ENCODE measurements around the gene CWC25. TPM values are rescaled to one million over a fixed set of nuclear protein-coding genes. Genes with fewer than 3 reads are reported as not detected.
A peak's percentile ranks its signal among the peaks of the same experiment; 100 is the strongest.

CWC25 gene
- polyA plus RNA-seq, 1 of the 3 experiments (the other 2 are of a cell fraction): 15.6 TPM

DNA sequence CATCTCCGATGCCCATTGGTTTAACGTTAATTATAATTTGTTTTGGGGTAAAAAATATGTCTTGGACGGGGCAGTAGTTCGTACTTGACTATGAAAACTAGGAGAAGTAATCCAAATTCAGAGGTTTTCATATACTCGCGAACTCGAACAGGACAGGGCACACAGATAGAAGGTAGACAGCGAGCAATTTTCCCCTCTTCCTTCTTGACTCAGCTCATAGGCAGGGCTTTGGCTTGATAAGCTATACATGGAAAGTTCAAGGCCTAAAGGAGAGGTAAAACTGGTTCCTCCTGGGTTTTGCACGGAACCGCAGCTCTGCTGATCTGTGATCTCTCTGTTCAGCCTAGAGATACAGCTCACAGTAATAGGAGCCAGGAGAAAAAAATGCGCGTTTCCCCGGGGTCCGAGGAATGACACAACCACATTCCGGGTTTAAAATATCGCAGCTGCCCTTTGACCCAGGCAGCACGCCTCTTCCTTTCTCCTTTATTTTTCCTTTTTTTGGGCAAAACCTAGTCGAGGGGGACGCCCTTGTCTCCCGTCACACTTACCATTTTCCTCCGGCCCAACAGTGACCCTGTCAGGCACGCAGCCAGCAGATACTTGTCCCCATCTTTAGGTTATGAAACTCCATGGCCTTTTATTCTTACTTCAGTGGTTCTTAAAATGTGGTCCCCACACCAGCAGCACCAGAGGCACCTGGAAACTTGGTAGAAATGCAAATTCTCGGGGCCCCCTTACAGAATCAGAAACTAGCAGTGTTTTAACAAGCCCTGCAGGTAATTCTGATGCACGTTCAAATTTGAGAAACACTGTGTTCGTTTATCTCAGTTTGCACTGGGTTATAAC, 43.1 kb upstream of the CWC25 start:
- peak overlapping the region; percentile 64; the same call in 1 of the 2 replicates for H2AFZ ChIP-seq (ENCODE audit: low read depth)
- TF ChIP-seq YY1 (IDR thresholded peaks at IDR 0.05; ENCODE audit: low read depth) (no peak), NRF1 (IDR thresholded peaks at IDR 0.05; ENCODE audit: low read depth, low read length) (no peak), CHD2 (IDR thresholded peaks at IDR 0.05; ENCODE audit: low read length, partially characterized antibody) (no peak), SMC3 (IDR thresholded peaks at IDR 0.05; ENCODE audit: low read depth, low read length) (no peak), FOXJ3 (CRISPR knock-in tag; IDR thresholded peaks at IDR 0.05) (no peak), NFIC (IDR thresholded peaks at IDR 0.05; ENCODE audit: borderline replicate concordance) (no peak), EZH2phosphoT487 (IDR thresholded peaks at IDR 0.05; ENCODE audit: borderline replicate concordance, low read depth) (no peak)
- TF ChIP-seq, protein P1, sequence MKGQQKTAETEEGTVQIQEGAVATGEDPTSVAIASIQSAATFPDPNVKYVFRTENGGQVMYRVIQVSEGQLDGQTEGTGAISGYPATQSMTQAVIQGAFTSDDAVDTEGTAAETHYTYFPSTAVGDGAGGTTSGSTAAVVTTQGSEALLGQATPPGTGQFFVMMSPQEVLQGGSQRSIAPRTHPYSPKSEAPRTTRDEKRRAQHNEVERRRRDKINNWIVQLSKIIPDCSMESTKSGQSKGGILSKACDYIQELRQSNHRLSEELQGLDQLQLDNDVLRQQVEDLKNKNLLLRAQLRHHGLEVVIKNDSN (IDR thresholded peaks at IDR 0.05; ENCODE audit: borderline replicate concordance, low read depth): no peak
- TF ChIP-seq, protein P2, sequence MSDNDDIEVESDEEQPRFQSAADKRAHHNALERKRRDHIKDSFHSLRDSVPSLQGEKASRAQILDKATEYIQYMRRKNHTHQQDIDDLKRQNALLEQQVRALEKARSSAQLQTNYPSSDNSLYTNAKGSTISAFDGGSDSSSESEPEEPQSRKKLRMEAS (IDR thresholded peaks at IDR 0.05; ENCODE audit: low read depth): no peak
- TF ChIP-seq, protein P3, sequence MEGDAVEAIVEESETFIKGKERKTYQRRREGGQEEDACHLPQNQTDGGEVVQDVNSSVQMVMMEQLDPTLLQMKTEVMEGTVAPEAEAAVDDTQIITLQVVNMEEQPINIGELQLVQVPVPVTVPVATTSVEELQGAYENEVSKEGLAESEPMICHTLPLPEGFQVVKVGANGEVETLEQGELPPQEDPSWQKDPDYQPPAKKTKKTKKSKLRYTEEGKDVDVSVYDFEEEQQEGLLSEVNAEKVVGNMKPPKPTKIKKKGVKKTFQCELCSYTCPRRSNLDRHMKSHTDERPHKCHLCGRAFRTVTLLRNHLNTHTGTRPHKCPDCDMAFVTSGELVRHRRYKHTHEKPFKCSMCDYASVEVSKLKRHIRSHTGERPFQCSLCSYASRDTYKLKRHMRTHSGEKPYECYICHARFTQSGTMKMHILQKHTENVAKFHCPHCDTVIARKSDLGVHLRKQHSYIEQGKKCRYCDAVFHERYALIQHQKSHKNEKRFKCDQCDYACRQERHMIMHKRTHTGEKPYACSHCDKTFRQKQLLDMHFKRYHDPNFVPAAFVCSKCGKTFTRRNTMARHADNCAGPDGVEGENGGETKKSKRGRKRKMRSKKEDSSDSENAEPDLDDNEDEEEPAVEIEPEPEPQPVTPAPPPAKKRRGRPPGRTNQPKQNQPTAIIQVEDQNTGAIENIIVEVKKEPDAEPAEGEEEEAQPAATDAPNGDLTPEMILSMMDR (IDR thresholded peaks at IDR 0.05): no peak
- TF ChIP-seq, protein P4, sequence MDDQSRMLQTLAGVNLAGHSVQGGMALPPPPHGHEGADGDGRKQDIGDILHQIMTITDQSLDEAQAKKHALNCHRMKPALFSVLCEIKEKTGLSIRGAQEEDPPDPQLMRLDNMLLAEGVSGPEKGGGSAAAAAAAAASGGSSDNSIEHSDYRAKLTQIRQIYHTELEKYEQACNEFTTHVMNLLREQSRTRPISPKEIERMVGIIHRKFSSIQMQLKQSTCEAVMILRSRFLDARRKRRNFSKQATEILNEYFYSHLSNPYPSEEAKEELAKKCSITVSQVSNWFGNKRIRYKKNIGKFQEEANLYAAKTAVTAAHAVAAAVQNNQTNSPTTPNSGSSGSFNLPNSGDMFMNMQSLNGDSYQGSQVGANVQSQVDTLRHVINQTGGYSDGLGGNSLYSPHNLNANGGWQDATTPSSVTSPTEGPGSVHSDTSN (IDR thresholded peaks at IDR 0.05): no peak
- no peak for DNase-seq
- H3K79me2 ChIP-seq (ENCODE audit: insufficient read depth): peaks cover 33% of the 10 kb centered on the region
- 71% methylated on average over 25 of the region's 25 CpGs for WGBS (ENCODE audit: low lambda C conversion rate)
- no peaks in the 10 kb centered on the region for H3K9me3 ChIP-seq
- H3K36me3 ChIP-seq (replicated peaks in 1 of 2; ENCODE audit: control insufficient read depth in 1 of 2, insufficient read depth in 2 of 2, low read length in 1 of 2): peaks cover 6 to 7% of the 10 kb centered on the region in 2 experiments
- H3K4me2 ChIP-seq: peak overlapping the region; percentile 94
- ChIA-PET CTCF (interaction anchor here (1.5 to 3.8 kb wide), 2 partner anchors 14 to 57 kb away, joined by 3 to 10 read pairs; partner anchors contain the start of gene LASP1NB), POLR2A (interaction anchor here (1.2 to 3.8 kb wide), 5 partner anchors 14 to 124 kb away, joined by 3 to 41 read pairs (median 9); partner anchors contain the start of genes LASP1NB and RPL23)
- peak overlapping the region; percentile 96; the same call in 1 of the 2 replicates for H3K9ac ChIP-seq
- peak overlapping the region; percentile 89 to 96 for H3K27ac ChIP-seq (ENCODE audit: low read depth in 2 of 2, low read length in 1 of 2)
- H3F3A ChIP-seq (replicated peaks; ENCODE audit: insufficient read depth): peaks cover 37% of the 10 kb centered on the region
- no peaks in the 10 kb centered on the region for H3K9me2 ChIP-seq
- peaks cover 21% of the 10 kb centered on the region for H4K20me1 ChIP-seq (ENCODE audit: insufficient read depth)
- H3K4me1 ChIP-seq (ENCODE audit: control insufficient read depth in 1 of 2, insufficient read depth in 2 of 2, low read depth in 1 of 2, low read length in 1 of 2): peaks cover 15 to 22% of the 10 kb centered on the region in 2 experiments; a peak in 2 of 4 replicates
- H3K27me3 ChIP-seq (ENCODE audit: insufficient read depth): no peaks in the 10 kb centered on the region
- H3K4me3 ChIP-seq (ENCODE audit: low read depth in 2 of 2, low read length in 1 of 2): peak overlapping the region; percentile 94 to 97

All from SK-N-SH (cell line).